Progenitor cell of endocrine pancreas (in vitro differentiated cells): ENCODE results near the gene BLNK. TPM values are rescaled to one million over a fixed set of nuclear protein-coding genes. Genes with fewer than 3 reads are reported as not detected.

ENCODE experiments used
- DNase-seq: peaks from one replicate; pipeline ENCODE4 v3.0.0; 2021; ENCODE audit warnings: low spot score; ENCODE audit not compliant: unreplicated experiment
- H3K27ac Mint-ChIP-seq: 2 replicates; pipeline ENCODE4 v1.8.0; 2021; ENCODE audit warnings: mild to moderate bottlenecking, moderate library complexity, mixed read lengths
- H3K27me3 Mint-ChIP-seq: 2 replicates; pipeline ENCODE4 v1.8.0; 2021; ENCODE audit warnings: mixed read lengths
- H3K36me3 Mint-ChIP-seq: 2 replicates; pipeline ENCODE4 v1.8.0; 2022; ENCODE audit warnings: mixed read lengths; ENCODE audit not compliant: insufficient read depth
- H3K4me1 Mint-ChIP-seq: 2 replicates; pipeline ENCODE4 v1.8.0; 2021; ENCODE audit warnings: low read depth, mixed read lengths
- H3K4me3 Mint-ChIP-seq: 2 replicates; pipeline ENCODE4 v1.8.0; 2021; ENCODE audit warnings: low read depth, mild to moderate bottlenecking, moderate library complexity, mixed read lengths
- H3K9me3 Mint-ChIP-seq: 2 replicates; pipeline ENCODE4 v1.8.0; 2021; ENCODE audit warnings: low read depth, mixed read lengths
- total RNA-seq: library from RNA; stranded (reverse); gene quantifications from 2 replicates; pipeline ENCODE4 v1.2.1, GENCODE V29; 2021
- TF ChIP-seq, protein P1 (sequence below): fragments of 200-600 bp; sonication (generic); IDR thresholded peaks from one replicate; pipeline ENCODE4 v1.5.0; 2021; ENCODE audit warnings: antibody characterized with exemption, mild to moderate bottlenecking; ENCODE audit not compliant: unreplicated experiment

BLNK gene
- total RNA-seq, 1 donor from 2014 or later, result 1.6 TPM

DNA sequence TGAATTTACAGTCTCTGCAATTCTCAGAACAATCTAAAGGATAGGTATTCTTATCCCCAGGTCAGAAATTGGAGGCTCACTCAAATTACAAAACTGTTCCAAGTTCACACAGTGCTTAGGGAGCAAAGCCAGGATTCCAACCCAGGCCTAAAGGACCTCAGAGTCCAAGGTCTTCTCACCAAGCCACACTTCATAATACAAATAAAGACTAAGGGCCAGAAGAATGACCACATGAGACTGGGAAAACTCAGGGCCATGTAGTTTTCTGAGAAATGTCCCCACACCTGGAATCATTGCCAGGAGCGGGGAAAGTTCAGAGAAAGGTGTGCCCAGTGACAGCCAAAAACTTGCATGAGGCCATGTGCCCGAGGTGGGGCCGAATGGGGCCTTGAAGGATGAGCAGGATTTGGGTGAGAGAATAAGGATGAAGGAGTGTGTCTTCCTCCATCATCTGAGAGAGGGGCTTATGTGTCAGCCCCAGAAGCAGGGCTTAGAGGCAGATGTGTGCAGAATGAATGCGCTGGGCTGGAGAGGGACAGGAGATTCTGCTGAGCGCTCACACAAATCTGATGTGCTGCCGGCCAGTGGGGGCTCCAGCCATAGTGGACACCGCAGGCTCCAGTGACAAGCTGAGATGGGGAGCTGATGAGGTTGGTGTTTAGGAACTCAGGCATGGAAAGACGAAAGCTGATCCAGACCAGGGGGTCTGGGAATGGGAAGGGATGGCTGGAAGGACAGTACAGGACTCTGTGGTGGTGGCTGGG is 35.9 kb downstream of the BLNK start:
- H3K9me3 Mint-ChIP-seq, result no peaks in the 10 kb centered on the region
- H3K36me3 Mint-ChIP-seq, result no peaks in the 10 kb centered on the region
- peaks cover 3% of the 10 kb centered on the region for H3K27me3 Mint-ChIP-seq
- no peak overlapping the region for H3K4me3 Mint-ChIP-seq
- no peak overlapping the region for H3K27ac Mint-ChIP-seq
- no peaks in the 10 kb centered on the region for H3K4me1 Mint-ChIP-seq
- no peak for DNase-seq
- TF ChIP-seq, protein P1, sequence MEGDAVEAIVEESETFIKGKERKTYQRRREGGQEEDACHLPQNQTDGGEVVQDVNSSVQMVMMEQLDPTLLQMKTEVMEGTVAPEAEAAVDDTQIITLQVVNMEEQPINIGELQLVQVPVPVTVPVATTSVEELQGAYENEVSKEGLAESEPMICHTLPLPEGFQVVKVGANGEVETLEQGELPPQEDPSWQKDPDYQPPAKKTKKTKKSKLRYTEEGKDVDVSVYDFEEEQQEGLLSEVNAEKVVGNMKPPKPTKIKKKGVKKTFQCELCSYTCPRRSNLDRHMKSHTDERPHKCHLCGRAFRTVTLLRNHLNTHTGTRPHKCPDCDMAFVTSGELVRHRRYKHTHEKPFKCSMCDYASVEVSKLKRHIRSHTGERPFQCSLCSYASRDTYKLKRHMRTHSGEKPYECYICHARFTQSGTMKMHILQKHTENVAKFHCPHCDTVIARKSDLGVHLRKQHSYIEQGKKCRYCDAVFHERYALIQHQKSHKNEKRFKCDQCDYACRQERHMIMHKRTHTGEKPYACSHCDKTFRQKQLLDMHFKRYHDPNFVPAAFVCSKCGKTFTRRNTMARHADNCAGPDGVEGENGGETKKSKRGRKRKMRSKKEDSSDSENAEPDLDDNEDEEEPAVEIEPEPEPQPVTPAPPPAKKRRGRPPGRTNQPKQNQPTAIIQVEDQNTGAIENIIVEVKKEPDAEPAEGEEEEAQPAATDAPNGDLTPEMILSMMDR, result no peak

DNA sequence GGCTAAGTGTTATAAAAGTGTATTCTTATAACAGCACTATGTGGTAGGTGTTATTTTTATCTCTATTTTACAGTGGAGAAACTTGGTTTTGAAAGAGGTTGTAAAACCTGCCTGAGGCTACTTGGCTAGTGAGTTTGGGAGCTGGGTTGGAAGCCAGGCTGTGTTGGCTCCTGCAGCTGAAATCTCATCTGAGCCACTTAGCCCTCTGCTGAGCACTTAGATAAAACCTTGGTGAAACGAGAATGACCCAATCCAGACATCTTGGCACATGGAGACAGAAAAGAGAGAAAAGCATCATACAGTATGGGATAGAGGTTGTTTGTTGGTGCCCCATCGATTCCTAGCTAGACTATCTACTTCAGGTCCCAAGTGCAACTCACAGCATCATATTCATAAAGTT is 37.4 kb downstream of the BLNK start:
- Mint-ChIP-seq H3K27ac (no peak overlapping the region), H3K27me3 (peaks cover 3% of the 10 kb centered on the region), H3K4me1 (no peaks in the 10 kb centered on the region), H3K36me3 (no peaks in the 10 kb centered on the region), H3K4me3 (no peak overlapping the region), H3K9me3 (no peaks in the 10 kb centered on the region)
- TF ChIP-seq, protein P1, result no peak
- DNase-seq, result no peak

DNA sequence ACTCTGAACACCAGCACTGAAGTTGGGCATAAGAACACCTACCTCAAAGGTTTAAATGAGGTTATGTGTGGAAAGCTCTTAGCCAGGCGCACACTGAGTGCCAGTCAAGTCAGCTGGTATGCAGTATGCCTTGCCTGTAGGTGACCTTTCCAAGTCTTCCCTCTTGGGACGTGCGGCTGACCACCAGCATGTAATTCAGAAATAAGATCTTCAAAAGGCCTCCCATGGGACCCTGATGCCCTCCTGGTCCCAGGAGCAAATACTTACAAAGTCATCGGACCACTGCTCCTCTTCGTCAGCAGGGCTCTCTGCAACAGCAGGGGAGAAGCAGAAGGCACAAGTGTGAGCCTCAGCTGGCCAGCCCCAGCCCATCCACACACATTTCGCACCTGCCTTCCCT is 40.8 kb downstream of the BLNK start:
- no peak for DNase-seq
- Mint-ChIP-seq H3K27me3 (peaks cover under 1% of the 10 kb centered on the region), H3K4me3 (no peak overlapping the region), H3K9me3 (no peaks in the 10 kb centered on the region), H3K36me3 (no peaks in the 10 kb centered on the region), H3K27ac (no peak overlapping the region), H3K4me1 (no peaks in the 10 kb centered on the region)
- TF ChIP-seq, protein P1, result no peak

DNA sequence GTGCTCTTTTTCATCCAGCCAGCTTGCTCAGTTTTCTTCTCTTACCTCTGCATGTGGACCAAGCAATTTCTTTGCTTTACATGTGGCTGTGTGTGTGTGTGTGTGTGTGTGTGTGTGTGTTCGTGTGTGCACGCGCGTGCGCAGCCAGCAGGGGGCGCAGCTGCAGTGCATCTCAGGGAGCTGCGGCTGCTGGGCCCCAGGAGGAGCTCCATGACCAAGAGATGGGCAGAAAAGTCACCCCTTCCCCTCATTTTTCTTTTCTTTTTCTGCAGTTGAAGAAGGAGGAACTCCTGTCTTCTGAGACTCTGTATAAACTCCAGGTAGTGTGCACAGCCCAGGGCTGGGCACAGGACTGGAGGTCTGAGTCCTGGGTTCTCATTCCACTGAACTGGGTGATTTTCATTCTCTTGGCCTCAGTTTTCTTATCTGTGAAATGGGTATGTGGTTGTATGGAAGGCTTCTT is 41.8 kb downstream of the BLNK start:
- DNase-seq, result peak; percentile 70
- Mint-ChIP-seq H3K27ac (peak overlapping the region; percentile 4), H3K27me3 (no peaks in the 10 kb centered on the region), H3K4me3 (no peak overlapping the region), H3K9me3 (no peaks in the 10 kb centered on the region), H3K36me3 (no peaks in the 10 kb centered on the region), H3K4me1 (no peaks in the 10 kb centered on the region)
- TF ChIP-seq, protein P1, result peak; percentile 69

DNA sequence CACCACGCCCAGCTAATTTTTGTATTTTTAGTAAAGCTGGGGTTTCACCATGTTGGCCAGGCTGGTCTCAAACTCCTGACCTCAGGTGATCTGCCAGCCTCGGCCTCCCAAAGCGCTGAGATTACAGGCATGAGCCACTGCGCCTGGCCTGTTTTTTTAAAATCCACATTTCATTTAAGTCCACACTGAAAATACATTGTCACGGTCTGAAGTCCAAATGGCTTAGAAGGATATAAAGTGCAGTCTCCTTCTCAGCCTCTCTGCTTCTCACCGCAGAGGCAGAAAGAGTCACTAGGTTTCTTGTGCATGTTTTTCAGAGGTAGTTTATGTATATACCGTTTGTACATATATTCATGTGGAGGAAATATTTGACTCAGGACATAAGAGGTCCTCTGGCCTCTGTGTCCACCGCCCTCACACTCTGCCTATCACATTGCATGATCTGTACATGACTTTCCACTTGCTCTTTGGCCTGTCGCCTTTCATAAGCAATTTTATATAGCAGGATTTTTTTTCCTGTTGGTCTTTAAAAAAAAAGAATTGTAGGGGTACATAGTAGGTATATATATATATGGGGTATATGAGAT is 42.9 kb downstream of the BLNK start:
- Mint-ChIP-seq H3K27me3 (no peaks in the 10 kb centered on the region), H3K27ac (no peak overlapping the region), H3K36me3 (no peaks in the 10 kb centered on the region), H3K4me3 (no peak overlapping the region), H3K4me1 (no peaks in the 10 kb centered on the region), H3K9me3 (no peaks in the 10 kb centered on the region)
- no peak for DNase-seq
- TF ChIP-seq, protein P1, result no peak
